ENCODE results near the gene KIF24.

Gene KIF24, protein sequence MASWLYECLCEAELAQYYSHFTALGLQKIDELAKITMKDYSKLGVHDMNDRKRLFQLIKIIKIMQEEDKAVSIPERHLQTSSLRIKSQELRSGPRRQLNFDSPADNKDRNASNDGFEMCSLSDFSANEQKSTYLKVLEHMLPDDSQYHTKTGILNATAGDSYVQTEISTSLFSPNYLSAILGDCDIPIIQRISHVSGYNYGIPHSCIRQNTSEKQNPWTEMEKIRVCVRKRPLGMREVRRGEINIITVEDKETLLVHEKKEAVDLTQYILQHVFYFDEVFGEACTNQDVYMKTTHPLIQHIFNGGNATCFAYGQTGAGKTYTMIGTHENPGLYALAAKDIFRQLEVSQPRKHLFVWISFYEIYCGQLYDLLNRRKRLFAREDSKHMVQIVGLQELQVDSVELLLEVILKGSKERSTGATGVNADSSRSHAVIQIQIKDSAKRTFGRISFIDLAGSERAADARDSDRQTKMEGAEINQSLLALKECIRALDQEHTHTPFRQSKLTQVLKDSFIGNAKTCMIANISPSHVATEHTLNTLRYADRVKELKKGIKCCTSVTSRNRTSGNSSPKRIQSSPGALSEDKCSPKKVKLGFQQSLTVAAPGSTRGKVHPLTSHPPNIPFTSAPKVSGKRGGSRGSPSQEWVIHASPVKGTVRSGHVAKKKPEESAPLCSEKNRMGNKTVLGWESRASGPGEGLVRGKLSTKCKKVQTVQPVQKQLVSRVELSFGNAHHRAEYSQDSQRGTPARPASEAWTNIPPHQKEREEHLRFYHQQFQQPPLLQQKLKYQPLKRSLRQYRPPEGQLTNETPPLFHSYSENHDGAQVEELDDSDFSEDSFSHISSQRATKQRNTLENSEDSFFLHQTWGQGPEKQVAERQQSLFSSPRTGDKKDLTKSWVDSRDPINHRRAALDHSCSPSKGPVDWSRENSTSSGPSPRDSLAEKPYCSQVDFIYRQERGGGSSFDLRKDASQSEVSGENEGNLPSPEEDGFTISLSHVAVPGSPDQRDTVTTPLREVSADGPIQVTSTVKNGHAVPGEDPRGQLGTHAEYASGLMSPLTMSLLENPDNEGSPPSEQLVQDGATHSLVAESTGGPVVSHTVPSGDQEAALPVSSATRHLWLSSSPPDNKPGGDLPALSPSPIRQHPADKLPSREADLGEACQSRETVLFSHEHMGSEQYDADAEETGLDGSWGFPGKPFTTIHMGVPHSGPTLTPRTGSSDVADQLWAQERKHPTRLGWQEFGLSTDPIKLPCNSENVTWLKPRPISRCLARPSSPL (N-terminal part only)

DNA sequence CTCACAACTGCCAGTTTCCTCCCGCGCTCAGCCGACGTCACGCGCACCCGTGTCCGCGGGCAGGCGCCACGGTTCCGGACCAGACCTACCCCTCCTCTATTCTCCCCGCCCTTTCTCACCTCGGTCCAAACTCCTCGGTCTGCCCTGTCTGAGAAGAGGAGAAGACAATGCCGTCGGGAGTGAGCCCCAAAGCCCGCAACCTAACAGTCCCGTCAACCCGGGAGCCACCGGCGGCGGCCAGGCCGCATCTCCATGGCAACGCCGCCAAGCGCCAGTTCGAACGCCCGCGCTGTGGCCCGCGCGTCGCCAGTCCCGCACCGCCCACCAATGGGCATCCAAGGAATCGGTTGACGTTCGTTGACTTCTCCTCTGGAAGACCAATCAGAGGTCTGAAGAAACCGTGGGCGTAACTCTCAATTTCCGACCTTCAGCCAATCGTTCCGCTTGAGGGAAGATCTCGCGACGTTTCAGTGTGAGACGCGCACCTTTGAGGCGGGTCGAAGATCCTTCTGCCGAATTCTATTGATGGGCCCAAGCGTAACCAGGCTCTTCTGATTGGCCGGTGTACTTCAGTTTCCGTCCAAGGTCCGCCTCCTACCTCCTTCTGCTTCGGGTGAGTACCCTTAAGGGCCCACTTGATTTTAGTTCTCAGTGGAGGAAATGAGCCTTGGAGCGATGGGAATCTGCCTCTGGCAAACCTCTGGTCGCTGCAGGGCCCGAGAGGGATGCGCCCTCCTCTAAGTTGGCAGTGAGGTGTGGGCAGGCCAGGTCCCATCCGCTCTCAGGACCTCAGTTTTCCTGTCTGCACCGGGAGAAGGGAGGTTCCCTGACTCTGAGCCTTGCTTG lies at the start of gene KIF24, which contains the start of gene NUDT2:
Gene KIF24 (minus strand): TSS at position 282 of the 846 bp plus-strand sequence. CDS start 17,922 bp downstream, outside the sequence.
Gene NUDT2 (plus strand): TSS at position 583 of the 846 bp plus-strand sequence. CDS start 9,471 bp downstream, outside the sequence.
- Mint-ChIP-seq H3K9me3 (no peaks in the 10 kb centered on the region), H3K27me3 (no peaks in the 10 kb centered on the region), H3K4me3 (peak within 1 kb of the TSS; percentile 98), H3K27ac (peak within 1 kb of the TSS; percentile 97), H3K4me1 (ENCODE audit: low read depth) (peaks cover 50% of the 10 kb centered on the region), H3K36me3 (ENCODE audit: low read depth) (no peaks in the 10 kb centered on the region)

DNA sequence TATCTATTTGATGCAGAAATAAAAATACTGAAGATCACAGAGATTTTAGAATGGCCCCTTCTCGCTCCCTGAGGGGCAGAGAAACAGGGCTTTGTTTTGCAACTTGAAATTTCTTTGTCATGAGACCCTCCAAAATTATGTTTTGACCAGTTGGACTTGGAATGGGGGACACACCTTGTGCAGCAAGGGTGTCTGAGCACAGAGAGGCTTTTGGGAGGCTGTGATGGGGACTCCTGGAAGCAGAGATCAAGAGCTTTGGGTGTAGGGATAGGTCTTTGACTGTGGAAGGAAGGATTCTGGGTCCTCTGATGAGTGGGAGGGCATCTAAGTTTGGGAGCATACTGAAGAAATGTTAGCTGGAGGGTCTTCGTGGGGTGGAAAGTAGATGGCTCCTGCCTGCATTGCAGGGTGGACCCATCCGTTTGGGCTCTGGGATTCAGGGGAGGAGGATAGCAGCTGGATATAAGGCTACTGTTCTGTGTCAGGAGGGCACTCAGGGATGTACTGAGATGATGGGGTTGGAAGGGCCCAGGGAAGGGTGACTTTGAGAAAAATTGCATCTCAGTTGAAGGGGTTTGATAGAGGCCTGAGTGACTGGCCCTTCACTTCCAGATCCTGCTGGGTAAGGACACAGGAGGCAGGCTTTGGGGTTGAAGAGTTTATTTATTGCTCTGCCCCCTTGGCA lies 49.5 kb upstream of the KIF24 start:
- H3K9me3 Mint-ChIP-seq, result no peaks in the 10 kb centered on the region
- H3K27me3 Mint-ChIP-seq, result no peaks in the 10 kb centered on the region
- H3K4me3 Mint-ChIP-seq, result no peak overlapping the region
- H3K27ac Mint-ChIP-seq, result no peak overlapping the region
- no peaks in the 10 kb centered on the region for H3K36me3 Mint-ChIP-seq (ENCODE audit: low read depth)
- peaks cover 43% of the 10 kb centered on the region for H3K4me1 Mint-ChIP-seq (ENCODE audit: low read depth)

DNA sequence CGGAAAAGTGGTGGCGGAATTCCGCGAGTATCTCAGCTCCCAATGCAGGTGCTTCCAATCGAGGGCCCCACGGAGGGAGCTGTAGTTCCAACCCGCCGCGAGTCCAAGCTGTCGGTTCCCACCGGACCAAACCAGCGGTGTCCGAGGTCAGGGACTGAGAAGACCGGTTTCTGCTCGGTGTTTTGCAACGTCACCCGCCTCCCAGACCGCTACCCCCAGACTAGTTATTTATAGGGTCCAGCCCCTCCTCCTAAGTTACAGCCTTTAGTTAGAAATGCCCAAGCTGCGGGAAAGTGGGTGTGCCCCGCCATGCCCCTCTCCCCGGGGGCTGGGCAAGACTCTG lies 48.3 kb upstream of the KIF24 start:
- Mint-ChIP-seq H3K36me3 (ENCODE audit: low read depth) (no peaks in the 10 kb centered on the region), H3K9me3 (no peaks in the 10 kb centered on the region), H3K27me3 (no peaks in the 10 kb centered on the region), H3K4me1 (ENCODE audit: low read depth) (peaks cover 43% of the 10 kb centered on the region), H3K27ac (no peak overlapping the region), H3K4me3 (peak overlapping the region; percentile 83)

DNA sequence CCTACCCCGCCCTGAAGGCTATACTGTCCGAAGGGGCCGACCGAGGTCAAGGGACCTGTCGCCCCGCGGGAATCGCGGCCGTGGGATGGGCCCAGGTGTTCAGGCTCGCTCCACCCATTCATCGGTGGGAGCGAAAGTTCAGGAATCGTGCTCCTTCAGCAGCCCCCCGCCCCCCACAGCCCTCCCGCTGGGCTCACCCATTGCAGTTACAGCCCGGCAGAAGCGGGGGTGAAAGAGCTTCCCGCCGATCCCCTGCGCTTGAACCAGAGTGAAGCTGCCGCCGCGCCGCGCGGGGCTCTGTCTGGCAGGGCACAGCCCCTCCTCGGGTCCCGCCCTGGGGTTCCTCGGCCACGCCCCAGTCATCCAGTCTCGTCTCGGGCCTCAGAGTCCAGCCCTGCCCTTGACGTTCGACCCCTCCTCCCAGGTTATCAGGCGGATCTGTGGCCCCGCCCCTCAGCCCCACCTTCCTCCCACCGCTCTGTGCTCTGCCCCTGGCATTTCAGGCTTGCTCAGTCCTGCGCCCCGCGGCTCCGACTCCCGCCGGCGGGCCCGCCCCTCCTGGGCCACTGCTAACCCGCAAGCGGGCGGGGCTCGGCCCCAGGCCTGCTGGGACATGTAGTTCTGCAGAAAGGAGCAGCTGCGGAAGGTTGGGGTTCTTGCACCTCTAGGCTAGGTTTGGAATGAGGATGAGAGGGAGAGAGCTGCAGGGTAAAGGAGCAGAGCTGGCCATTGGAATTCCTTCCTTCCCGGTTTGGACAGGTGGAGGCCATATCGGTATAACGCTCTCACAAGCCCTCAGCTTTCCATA lies 47.7 kb upstream of the KIF24 start, which contains the start of gene MYORG:
Gene MYORG (minus strand): TSS at position 303 of the 808 bp plus-strand sequence. CDS start 3,955 bp downstream, outside the sequence.
- Mint-ChIP-seq H3K27ac (peak within 1 kb of the TSS; percentile 27), H3K4me3 (peak within 1 kb of the TSS; percentile 83), H3K36me3 (ENCODE audit: low read depth) (no peaks in the 10 kb centered on the region), H3K4me1 (ENCODE audit: low read depth) (peaks cover 43% of the 10 kb centered on the region), H3K9me3 (no peaks in the 10 kb centered on the region), H3K27me3 (no peaks in the 10 kb centered on the region)

DNA sequence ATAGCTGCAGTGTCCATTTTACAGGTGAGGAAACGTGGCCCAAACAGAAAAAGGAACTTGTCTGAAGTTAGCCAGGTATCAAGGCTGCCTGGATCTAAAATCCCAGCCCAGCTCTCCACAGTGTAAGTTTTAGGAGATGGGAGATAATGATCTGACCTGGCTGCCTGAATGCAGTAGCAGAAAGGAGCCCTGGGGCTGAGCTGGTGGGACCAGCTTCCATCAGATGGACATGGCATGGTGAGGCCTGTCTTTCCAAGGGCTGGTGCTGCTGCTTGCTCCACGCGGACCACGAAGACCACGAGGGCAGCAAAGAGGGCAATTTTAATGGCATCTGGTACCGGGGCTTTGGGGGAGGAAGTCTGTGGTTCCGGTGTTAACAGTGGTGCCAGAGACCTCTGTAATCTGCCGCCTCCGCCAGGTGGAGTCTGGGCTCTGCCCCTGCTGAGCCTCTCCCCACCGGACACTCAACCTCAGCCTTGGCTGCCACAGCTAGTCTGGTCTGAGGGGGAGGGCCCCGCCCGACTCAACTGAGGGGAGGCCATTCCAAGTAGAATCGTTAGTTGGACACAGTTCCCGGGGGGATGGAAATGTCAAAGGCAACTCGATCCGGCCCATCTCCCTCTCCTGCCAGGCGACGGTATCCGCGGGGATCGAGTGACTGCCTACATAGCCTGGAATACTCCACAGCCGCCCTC lies 47.0 kb upstream of the KIF24 start:
- Mint-ChIP-seq H3K36me3 (ENCODE audit: low read depth) (no peaks in the 10 kb centered on the region), H3K9me3 (no peaks in the 10 kb centered on the region), H3K27ac (peak overlapping the region; percentile 27), H3K27me3 (no peaks in the 10 kb centered on the region), H3K4me3 (peak overlapping the region; percentile 83), H3K4me1 (ENCODE audit: low read depth) (peaks cover 36% of the 10 kb centered on the region)

DNA sequence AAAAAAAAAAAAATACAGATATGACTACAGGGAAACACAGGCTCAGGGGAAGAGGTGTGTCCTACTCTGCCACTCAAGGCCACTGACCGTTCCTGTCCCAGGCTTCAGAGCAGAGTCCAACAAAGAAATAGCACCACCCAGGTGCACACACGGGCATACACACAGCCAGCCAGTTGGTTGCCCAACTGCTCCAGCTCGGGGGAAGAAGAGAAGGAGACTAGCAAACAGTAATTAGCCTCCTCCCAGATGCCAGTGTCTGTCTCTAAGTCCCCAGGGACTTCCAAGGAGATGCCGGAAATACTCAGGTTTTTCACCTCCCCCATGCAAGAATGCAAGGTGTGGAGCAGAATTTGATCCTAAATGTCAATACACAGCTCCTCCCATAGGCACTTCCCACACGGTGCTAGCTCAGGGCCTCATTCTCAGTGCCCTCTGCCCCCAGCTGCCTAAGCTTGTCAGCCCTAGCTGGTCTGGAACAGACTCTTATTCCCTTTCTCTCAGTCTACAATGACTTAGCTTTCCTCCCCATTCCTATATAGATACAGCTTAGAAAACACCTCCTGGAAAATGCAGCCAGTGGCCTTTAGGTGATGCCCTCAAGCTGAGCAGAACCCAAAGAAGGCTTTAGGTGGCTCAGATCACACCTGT lies 46.0 kb upstream of the KIF24 start:
- Mint-ChIP-seq H3K4me3 (peak overlapping the region; percentile 83), H3K27me3 (no peaks in the 10 kb centered on the region), H3K36me3 (ENCODE audit: low read depth) (no peaks in the 10 kb centered on the region), H3K9me3 (no peaks in the 10 kb centered on the region), H3K4me1 (ENCODE audit: low read depth) (peaks cover 33% of the 10 kb centered on the region), H3K27ac (no peak overlapping the region)

DNA sequence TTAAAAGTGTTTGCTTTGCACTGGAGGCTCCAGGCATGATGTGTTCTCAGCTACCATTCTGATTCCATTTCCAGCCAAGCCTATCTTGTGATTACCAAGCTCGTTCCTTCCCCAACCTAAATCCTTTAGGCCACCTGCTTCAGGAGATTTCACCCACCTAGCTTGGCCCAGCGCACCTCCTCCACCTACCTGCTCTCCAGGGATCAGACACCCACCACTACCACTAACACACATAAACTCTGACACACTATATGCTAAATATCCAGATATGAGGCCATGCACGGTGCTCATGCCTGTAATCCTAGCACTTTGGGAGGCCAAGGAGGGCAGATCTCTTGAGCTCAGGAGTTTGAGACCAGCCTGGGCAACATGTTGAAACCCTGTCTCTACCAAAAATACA lies 45.3 kb upstream of the KIF24 start:
- H3K4me1 Mint-ChIP-seq (ENCODE audit: low read depth), result peaks cover 26% of the 10 kb centered on the region
- no peak overlapping the region for H3K4me3 Mint-ChIP-seq

DNA sequence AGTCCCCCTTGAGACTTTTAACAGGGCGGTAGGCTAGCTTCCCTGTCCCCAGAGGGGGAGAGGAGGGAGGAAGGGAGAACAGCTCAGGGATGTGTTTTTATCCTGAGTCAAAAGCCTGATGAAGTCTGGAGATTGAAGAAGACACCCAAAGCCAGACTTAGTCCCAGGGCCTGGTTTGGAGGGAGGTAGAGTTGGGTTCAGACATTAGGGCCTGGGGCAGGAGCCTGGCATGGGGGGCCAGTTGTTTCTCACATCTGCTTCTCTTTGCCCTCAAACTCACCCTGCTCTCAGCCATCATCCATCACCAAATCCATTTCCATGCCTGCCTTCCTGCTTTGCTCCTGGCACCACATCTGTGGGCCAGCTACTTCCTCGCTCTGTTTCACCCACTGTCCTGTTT lies 44.7 kb upstream of the KIF24 start:
- no peaks in the 10 kb centered on the region for H3K9me3 Mint-ChIP-seq
- H3K4me3 Mint-ChIP-seq, result no peak overlapping the region
- H3K4me1 Mint-ChIP-seq (ENCODE audit: low read depth), result peaks cover 23% of the 10 kb centered on the region
- H3K27me3 Mint-ChIP-seq, result no peaks in the 10 kb centered on the region
- no peak overlapping the region for H3K27ac Mint-ChIP-seq
- H3K36me3 Mint-ChIP-seq (ENCODE audit: low read depth), result peaks cover 3% of the 10 kb centered on the region

More for the DNA sequence above, 45.3 kb upstream of the KIF24 start:
- no peaks in the 10 kb centered on the region for H3K9me3 Mint-ChIP-seq
- no peaks in the 10 kb centered on the region for H3K27me3 Mint-ChIP-seq
- no peaks in the 10 kb centered on the region for H3K36me3 Mint-ChIP-seq (ENCODE audit: low read depth)
- H3K27ac Mint-ChIP-seq, result no peak overlapping the region

DNA sequence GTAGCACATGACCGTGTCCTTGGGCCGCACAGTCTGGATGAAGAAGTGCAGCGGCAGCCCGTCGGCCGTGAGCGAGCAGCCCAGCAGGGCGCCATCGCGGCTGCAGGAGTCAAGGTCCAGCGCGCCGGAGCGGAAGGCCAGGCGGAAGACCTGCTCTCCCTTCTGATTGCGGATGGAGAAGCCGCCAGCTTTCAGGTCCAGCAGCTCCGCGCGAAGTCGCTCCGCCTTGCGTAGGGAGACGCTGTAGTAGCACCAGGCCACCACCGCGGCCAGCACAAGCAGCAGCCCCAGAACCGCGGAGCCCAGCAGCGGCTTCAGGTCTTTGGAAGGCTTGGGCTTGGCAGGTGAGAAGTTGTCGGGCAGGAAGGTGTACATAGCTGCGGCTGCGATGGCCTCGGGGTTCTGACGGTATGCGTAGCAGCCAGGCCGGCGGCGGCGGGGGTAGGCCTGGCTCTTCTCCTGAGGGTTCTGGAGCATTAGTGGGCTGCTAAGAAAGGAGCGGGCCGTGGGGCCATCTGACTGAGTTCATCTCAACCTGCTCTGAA lies 43.5 kb upstream of the KIF24 start:
- H3K27ac Mint-ChIP-seq, result no peak overlapping the region
- H3K27me3 Mint-ChIP-seq, result no peaks in the 10 kb centered on the region
- peaks cover 11% of the 10 kb centered on the region for H3K36me3 Mint-ChIP-seq (ENCODE audit: low read depth)

DNA sequence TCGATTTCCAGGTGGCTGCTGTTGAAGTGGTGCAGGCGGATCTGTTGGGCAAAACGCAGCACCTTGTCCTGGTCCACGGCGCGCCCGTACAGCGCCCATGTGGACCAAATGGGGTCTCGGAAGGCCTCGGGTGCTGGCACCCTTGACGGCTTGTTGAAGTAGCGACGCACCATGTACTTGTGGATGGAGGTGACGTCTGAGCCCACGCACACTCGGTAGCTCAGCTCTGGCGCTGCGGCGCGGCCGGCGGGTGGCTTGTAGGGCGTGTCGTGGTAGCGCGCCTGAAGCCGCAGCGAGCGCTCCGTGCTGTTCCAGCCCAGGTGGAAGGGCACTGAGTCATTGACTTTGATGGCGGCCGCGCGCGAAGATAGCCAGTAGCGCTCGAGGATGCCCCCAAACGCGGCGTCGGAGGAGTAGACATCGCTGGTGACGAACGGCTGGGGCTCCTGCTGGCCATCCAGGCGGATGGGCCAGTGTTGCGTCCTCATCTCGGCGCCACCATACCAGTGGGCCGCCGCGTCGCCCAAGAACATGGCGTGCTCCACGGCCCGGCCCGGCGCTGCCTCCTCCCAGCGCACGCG lies 42.9 kb upstream of the KIF24 start:
- Mint-ChIP-seq H3K27me3 (no peaks in the 10 kb centered on the region), H3K27ac (no peak overlapping the region), H3K4me3 (no peak overlapping the region), H3K36me3 (ENCODE audit: low read depth) (peaks cover 16% of the 10 kb centered on the region), H3K9me3 (peaks cover under 1% of the 10 kb centered on the region), H3K4me1 (ENCODE audit: low read depth) (peaks cover 18% of the 10 kb centered on the region)

More for the DNA sequence above, 43.5 kb upstream of the KIF24 start:
- Mint-ChIP-seq H3K9me3 (no peaks in the 10 kb centered on the region), H3K4me1 (ENCODE audit: low read depth) (peaks cover 23% of the 10 kb centered on the region), H3K4me3 (no peak overlapping the region)

DNA sequence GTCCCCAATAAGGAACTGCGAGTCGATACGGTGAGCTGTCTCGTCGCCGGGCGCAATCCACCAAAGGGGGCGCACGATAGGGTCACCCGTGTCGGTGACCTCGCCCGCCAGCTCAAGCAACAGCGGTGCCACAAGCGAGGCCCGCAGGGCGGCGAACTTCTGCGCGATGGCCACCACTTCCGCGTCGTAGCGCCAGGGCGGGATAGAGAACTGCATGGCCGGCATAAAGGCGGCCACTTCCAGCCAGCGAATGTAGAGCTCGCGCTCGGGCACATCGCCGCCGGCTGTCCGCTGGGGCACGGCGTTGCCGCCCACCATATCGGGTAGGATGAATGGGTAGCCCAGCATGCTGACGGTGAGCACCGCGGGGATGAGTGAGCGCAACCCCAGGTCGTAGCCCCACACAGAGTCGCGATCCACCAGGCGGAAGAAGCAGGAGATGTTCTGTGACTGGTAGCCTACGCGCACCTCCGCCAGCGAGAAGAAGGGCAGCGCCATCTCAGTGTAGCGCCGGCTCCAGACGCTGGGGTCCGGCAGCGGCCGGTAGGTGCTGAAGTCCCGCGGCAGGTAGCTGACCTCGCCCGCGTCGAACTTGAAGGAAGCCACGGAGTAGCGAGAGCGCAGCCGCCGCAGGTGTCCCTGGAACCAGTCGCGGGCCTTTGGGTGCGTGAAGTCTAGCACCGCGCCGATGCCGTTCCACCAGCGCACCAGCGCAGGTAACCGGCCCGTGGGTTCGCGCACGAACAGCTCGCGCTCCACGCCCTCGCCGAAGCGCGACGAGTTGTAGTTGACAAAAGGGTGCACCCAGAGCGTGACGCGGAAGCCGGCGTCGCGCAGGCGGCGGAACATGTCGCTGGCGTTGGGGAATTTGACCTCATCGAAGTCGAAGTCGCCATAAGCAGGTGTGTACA lies 42.2 kb upstream of the KIF24 start:
- Mint-ChIP-seq H3K9me3 (peaks cover 4% of the 10 kb centered on the region), H3K27ac (no peak overlapping the region), H3K27me3 (no peaks in the 10 kb centered on the region), H3K4me3 (no peak overlapping the region), H3K4me1 (ENCODE audit: low read depth) (peaks cover 15% of the 10 kb centered on the region), H3K36me3 (ENCODE audit: low read depth) (peaks cover 21% of the 10 kb centered on the region)
